Type B pancreatic cell (in vitro differentiated cells): ENCODE results near the gene SYNE2. TPM values are rescaled to one million over a fixed set of nuclear protein-coding genes. Genes with fewer than 3 reads are reported as not detected.

Source experiments
- DNase-seq: peaks from one replicate; pipeline ENCODE4 v3.0.0; 2021; ENCODE audit warnings: mixed read lengths; ENCODE audit not compliant: unreplicated experiment; ENCODE audit errors: extremely low spot score
- H3K27ac Mint-ChIP-seq: 2 replicates; pipeline ENCODE4 v1.8.0; 2021; ENCODE audit warnings: mild to moderate bottlenecking, mixed read lengths
- H3K27me3 Mint-ChIP-seq: 2 replicates; pipeline ENCODE4 v1.8.0; 2021; ENCODE audit warnings: mixed read lengths
- H3K36me3 Mint-ChIP-seq: 2 replicates; pipeline ENCODE4 v1.8.0; 2021; ENCODE audit warnings: mixed read lengths
- H3K4me1 Mint-ChIP-seq: one replicate; pipeline ENCODE4 v1.8.0; 2021; ENCODE audit warnings: mixed read lengths; ENCODE audit not compliant: unreplicated experiment
- H3K4me3 Mint-ChIP-seq: 2 replicates; pipeline ENCODE4 v1.8.0; 2021; ENCODE audit warnings: mild to moderate bottlenecking, mixed read lengths
- H3K9me3 Mint-ChIP-seq: 2 replicates; pipeline ENCODE4 v1.8.0; 2021; ENCODE audit warnings: mixed read lengths
- total RNA-seq: library from RNA; stranded (reverse); gene quantifications from 2 replicates; pipeline ENCODE4 v1.2.1, GENCODE V29; 2021; ENCODE audit warnings: low replicate concordance
- TF ChIP-seq, protein P1 (sequence below): fragments of 200-600 bp; sonication (generic); conservative IDR thresholded peaks from 2 replicates; pipeline ENCODE4 v1.5.0; 2021; ENCODE audit warnings: antibody characterized with exemption, mild to moderate bottlenecking

Gene SYNE2
- total RNA-seq, 1 donor from 2014 or later: 75.1 TPM

DNA sequence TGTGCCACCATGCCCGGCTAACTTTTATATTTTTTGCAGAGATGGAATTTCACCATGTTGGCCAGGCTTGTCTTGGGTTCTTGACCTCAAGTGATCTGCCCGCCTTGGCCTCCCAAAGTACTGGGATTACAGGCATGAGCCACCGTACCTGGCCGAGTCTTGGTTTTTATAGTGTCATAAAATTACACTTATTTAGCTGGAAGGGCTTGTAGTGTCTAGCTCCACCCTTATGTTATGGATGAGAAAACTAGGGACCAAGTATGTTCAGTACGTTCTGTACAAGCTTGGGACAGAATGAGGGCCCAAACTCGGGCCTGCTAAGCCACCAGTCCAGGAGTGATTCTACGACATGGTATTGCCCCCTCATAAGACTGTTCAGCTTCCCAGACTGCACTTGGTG, 35.1 kb downstream of the SYNE2 start:
- H3K9me3 Mint-ChIP-seq: no peaks in the 10 kb centered on the region
- H3K27ac Mint-ChIP-seq: no peak overlapping the region
- no peak overlapping the region for H3K4me3 Mint-ChIP-seq
- TF ChIP-seq, protein P1, sequence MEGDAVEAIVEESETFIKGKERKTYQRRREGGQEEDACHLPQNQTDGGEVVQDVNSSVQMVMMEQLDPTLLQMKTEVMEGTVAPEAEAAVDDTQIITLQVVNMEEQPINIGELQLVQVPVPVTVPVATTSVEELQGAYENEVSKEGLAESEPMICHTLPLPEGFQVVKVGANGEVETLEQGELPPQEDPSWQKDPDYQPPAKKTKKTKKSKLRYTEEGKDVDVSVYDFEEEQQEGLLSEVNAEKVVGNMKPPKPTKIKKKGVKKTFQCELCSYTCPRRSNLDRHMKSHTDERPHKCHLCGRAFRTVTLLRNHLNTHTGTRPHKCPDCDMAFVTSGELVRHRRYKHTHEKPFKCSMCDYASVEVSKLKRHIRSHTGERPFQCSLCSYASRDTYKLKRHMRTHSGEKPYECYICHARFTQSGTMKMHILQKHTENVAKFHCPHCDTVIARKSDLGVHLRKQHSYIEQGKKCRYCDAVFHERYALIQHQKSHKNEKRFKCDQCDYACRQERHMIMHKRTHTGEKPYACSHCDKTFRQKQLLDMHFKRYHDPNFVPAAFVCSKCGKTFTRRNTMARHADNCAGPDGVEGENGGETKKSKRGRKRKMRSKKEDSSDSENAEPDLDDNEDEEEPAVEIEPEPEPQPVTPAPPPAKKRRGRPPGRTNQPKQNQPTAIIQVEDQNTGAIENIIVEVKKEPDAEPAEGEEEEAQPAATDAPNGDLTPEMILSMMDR: no peak
- peaks cover 26% of the 10 kb centered on the region for H3K4me1 Mint-ChIP-seq
- peaks cover 4% of the 10 kb centered on the region for H3K36me3 Mint-ChIP-seq
- DNase-seq: no peak
- H3K27me3 Mint-ChIP-seq: no peaks in the 10 kb centered on the region

DNA sequence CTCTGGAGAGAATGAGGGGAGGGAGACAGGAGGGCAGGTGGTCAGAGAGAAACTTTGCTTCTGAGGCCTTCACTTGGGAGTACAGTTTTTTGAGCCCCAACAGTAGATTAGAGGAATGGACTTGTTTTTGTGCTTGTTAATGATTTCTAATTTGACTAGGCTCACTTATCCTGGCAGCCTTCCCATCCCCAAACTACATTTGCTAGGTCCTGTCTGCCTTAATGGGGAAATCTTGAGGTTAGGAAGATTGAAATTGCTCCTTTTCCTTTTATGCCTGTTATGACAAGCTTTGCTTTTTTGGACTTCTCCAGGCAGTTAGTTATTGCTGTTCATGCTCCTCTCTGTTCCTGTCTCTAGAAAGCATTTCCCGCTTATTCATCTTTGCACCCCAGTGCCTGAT, 37.7 kb downstream of the SYNE2 start:
- H3K4me1 Mint-ChIP-seq: peaks cover 28% of the 10 kb centered on the region
- TF ChIP-seq, protein P1: no peak
- H3K27ac Mint-ChIP-seq: peak overlapping the region; percentile 4
- H3K27me3 Mint-ChIP-seq: no peaks in the 10 kb centered on the region
- no peak overlapping the region for H3K4me3 Mint-ChIP-seq
- peaks cover 7% of the 10 kb centered on the region for H3K36me3 Mint-ChIP-seq
- H3K9me3 Mint-ChIP-seq: no peaks in the 10 kb centered on the region
- DNase-seq: no peak

DNA sequence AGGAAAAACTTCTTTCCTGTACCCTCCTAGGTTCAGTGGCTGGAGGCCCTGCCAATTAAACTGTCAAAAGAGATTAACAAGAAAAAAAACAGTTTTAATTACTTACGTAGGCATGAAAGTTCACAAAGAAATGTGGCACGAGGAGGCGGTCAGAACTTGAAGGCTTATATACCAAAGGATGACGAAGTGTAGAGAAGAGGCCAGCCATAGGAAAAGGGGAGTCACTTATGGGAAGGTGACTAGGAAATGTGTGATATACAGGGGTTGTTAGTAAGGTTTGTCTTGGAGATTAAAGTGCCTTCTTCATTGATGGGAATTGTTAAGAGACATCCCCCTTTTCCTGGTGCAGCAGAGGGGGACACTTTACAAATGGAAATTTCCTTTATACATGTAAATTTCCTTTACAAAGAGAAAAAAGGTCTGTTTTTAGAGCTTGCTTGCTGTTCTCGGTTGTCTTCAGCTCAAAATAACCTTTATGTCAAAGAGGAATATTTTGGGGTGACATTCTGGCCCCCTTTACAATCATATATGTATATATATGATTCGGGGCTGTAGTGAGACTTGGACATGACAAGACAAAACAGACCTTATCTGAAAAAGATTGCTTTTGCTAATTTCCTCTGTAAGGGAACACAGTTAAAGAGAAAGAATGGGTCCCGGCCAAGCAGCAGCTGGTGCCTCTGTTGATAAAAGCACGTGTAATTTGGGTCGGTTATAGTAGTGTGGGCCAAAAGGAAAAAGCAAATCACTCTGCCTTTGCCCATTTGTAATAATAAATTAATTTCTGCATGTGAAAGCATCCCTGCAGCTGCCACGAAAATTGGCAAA, 38.6 kb downstream of the SYNE2 start:
- H3K9me3 Mint-ChIP-seq: no peaks in the 10 kb centered on the region
- H3K27me3 Mint-ChIP-seq: no peaks in the 10 kb centered on the region
- peaks cover 34% of the 10 kb centered on the region for H3K4me1 Mint-ChIP-seq
- H3K27ac Mint-ChIP-seq: peak overlapping the region; percentile 4
- H3K36me3 Mint-ChIP-seq: peaks cover 7% of the 10 kb centered on the region
- TF ChIP-seq, protein P1: no peak
- DNase-seq: no peak
- no peak overlapping the region for H3K4me3 Mint-ChIP-seq

DNA sequence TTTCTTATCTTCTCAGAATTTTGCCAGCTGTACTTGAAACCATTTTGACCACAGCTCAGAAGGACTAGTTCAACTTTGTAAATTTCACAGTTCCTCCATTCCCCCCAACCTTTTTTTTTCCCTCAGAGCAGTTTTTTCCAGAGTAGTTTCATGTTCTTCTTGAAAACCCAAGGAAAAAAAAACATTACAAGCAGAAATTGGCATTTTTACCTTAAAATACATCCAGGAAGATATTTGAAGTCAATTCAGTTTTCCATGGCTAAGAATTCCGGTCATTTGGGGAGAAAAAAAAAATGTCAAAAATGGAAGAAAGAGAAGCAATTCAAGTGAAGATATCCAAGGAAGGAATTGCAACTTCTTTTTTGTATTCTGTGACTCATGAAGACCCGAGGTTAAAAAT, 39.5 kb downstream of the SYNE2 start:
- H3K4me1 Mint-ChIP-seq: peaks cover 38% of the 10 kb centered on the region
- no peaks in the 10 kb centered on the region for H3K27me3 Mint-ChIP-seq
- H3K27ac Mint-ChIP-seq: no peak overlapping the region
- H3K4me3 Mint-ChIP-seq: no peak overlapping the region
- H3K9me3 Mint-ChIP-seq: no peaks in the 10 kb centered on the region
- peaks cover 6% of the 10 kb centered on the region for H3K36me3 Mint-ChIP-seq
- TF ChIP-seq, protein P1: no peak
- DNase-seq: no peak

DNA sequence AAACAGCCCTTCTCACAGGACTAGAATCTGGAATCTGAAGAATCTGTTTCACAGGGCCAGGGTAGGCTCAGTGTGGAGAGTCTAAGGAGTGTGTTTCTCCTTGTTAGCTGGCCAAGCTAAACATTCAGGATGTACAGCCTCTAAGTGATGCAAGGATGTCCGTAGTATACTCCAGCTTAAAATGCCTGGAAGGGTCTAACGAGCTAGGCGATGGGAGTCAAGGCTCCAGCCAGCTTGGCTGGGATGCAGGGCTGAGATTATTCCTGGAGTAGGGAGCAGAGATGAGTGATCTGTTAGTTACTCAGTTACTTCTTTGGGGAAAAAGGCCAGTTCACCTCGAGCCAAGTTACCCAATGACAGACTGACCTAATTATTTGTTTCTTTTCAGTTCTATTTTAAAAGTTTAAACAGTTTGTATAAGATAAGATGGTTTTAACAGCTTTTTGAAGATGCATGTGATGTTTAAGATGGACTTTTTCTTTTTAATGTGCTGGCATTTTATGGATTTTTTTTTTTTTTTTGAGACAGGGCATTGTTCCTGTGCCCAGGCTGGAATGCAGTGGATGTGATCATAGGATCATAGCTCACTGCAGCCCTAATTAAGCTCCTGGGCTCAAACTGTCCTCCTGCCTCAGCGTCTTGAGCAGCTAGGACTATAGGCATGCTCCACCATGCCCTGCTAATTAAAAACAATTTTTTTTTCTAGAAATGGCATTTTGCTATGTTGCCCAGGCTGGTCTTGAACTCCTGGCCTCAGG, 41.1 kb downstream of the SYNE2 start:
- Mint-ChIP-seq H3K9me3 (no peaks in the 10 kb centered on the region), H3K4me1 (peaks cover 48% of the 10 kb centered on the region), H3K36me3 (peaks cover 3% of the 10 kb centered on the region), H3K4me3 (no peak overlapping the region), H3K27me3 (no peaks in the 10 kb centered on the region), H3K27ac (no peak overlapping the region)
- no peak for DNase-seq
- TF ChIP-seq, protein P1: no peak
